ENCODE data around the gene FBXL4.

Gene FBXL4

DNA sequence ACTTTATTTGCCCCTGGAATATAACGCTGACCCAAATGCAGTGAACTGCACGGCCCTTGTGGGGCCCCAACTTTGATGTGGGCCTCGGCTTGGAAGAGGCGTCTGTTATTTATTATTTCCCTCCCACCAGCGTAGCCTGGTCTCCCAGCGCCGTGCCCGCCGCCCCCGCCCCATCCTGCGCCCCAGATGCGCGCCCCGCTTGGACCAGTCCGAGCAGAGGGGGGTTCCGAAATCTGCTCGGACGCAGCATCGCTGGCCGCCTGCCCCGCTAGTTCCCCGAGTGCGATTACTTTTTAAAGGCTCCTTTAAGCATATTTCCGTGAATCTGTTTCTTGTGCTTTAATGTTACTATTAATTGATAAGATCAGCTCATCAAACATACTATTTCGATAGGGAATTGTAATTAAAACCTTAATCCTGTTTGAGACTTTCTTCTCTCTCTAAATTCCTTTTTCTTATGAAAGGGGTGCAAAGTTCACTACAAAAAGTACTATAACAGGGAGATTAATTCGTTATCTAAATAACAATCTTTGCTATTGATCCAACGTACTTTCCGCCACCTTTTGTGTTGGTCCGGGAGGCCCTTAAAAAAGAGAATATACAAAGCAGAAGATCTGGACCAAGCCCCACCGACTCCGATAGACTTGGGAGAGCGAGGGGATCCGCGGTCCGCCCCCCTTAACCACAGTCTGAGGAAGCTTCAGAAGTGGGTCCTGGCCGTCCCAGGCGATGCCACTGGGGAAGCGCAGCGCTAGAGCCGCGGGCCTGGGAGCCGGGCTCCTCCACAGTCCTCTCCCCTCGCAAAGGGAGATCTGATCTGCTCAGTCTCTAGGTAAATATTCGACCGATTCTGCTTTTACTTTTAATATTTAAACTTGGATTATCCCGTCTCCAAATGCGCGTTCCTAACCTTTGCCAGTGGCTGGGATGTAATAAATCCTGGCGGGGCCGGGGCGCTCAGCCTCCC, 103.2 kb downstream of the FBXL4 start:
- no peak for DNase-seq
- no peaks in the 10 kb centered on the region for H3K9me3 ChIP-seq (ENCODE audit: severe bottlenecking)
- H3K4me3 ChIP-seq (ENCODE audit: low read depth, low read length): peak overlapping the region; percentile 53
- TF ChIP-seq, protein P1, sequence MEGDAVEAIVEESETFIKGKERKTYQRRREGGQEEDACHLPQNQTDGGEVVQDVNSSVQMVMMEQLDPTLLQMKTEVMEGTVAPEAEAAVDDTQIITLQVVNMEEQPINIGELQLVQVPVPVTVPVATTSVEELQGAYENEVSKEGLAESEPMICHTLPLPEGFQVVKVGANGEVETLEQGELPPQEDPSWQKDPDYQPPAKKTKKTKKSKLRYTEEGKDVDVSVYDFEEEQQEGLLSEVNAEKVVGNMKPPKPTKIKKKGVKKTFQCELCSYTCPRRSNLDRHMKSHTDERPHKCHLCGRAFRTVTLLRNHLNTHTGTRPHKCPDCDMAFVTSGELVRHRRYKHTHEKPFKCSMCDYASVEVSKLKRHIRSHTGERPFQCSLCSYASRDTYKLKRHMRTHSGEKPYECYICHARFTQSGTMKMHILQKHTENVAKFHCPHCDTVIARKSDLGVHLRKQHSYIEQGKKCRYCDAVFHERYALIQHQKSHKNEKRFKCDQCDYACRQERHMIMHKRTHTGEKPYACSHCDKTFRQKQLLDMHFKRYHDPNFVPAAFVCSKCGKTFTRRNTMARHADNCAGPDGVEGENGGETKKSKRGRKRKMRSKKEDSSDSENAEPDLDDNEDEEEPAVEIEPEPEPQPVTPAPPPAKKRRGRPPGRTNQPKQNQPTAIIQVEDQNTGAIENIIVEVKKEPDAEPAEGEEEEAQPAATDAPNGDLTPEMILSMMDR (IDR thresholded peaks at IDR 0.05; ENCODE audit: low read depth, low read length): no peak
- H3K27ac ChIP-seq: no peak overlapping the region
- H3K27me3 ChIP-seq (ENCODE audit: insufficient read depth, low read depth, severe bottlenecking): peaks cover 6% of the 10 kb centered on the region
- H3K36me3 ChIP-seq: no peaks in the 10 kb centered on the region

DNA sequence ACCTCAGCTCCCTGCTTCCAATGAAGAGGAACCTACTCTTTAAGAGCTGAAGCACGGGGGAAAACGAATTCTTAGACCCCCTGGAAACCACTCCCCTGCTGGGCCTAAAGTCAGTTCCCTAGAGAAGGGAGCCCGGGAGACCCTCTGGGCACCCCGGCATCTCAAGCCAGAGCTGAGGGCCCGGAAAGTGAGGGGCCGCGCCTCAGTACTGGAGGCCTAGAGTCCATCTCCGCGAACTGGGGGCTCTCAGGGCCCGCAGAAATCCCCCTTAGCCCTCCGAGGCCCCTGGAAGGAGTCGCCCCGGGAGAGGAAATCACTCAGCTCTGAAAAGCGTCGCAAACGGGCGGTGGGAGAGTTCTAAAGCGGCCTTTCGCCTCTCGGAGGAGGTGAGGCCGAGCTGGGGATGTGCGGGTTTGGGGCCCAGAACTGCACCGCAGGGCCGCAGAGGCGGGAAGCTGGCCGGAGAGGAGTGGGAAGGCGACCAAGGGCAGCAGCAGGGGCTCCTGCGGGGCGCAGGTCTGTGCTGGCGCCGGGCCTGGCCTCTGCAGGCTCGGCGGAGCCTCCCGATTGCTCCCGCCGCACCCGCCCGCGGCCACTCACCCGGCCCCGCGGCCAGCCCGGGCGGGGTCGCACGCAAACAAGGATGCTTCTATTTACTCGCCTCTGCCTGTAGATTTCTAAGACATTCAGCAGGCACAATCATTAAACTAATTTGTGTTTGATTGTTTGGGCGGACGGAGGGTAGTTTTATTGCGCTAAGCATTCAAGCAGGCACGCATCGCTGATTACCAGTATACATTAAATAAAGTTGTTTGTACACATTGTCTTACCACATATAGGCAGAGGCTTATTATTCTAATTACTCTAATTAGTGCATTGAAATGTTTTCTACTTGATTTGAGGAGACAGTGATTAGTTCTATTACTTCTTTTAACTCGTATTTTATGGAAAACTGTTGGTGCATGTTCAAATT, 104.2 kb downstream of the FBXL4 start:
- TF ChIP-seq, protein P1 (IDR thresholded peaks at IDR 0.05; ENCODE audit: low read depth, low read length): no peak
- DNase-seq: no peak
- Histone ChIP-seq H3K36me3 (no peaks in the 10 kb centered on the region), H3K27ac (no peak overlapping the region), H3K9me3 (ENCODE audit: severe bottlenecking) (no peaks in the 10 kb centered on the region), H3K27me3 (ENCODE audit: insufficient read depth, low read depth, severe bottlenecking) (peaks cover 6% of the 10 kb centered on the region), H3K4me3 (ENCODE audit: low read depth, low read length) (no peak overlapping the region)

DNA sequence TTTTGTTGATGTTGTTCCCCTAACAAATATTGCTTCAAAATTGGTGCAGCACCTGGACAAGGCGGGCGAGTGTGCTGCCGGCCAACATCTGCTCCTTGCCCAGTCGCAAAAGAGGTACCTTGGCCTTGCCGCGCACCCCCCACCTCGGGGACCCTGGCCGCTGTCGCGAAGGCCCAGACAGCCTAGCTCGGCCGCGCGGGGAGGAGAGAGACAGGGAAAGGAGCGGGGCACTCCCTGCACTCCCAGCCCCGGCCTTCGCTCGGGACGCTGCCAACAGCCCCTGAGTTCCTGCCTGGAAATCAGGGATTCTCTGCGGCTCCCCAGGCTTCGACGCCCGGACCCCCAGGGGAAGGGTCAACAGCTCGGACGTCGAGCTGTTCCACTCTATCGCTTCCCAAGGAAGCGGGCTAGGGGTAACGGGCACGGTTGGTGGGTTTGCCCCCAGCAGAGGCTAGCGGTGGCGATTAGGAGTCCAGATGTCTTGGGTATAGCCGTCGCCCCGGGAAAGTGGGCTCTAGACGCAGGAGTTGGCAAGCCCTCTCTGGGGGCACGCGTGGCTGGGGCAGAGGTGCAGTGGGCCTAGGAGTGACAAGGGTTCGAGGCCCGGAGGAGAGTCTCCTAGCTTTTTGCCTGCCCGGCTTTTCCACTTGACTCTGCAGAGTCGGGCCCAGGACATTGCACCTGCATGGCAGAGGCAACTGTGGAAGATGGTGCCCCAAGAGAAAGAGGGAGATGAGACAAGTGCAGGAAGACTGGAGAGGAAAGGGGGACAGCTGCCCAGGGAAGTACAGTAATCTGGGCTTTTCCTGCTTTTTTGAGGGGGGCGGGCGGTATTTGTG, 105.2 kb downstream of the FBXL4 start:
- no peak for DNase-seq
- Histone ChIP-seq H3K9me3 (ENCODE audit: severe bottlenecking) (no peaks in the 10 kb centered on the region), H3K27ac (no peak overlapping the region), H3K36me3 (no peaks in the 10 kb centered on the region), H3K4me3 (ENCODE audit: low read depth, low read length) (no peak overlapping the region), H3K27me3 (ENCODE audit: insufficient read depth, low read depth, severe bottlenecking) (peaks cover 6% of the 10 kb centered on the region)
- TF ChIP-seq, protein P1 (IDR thresholded peaks at IDR 0.05; ENCODE audit: low read depth, low read length): no peak

DNA sequence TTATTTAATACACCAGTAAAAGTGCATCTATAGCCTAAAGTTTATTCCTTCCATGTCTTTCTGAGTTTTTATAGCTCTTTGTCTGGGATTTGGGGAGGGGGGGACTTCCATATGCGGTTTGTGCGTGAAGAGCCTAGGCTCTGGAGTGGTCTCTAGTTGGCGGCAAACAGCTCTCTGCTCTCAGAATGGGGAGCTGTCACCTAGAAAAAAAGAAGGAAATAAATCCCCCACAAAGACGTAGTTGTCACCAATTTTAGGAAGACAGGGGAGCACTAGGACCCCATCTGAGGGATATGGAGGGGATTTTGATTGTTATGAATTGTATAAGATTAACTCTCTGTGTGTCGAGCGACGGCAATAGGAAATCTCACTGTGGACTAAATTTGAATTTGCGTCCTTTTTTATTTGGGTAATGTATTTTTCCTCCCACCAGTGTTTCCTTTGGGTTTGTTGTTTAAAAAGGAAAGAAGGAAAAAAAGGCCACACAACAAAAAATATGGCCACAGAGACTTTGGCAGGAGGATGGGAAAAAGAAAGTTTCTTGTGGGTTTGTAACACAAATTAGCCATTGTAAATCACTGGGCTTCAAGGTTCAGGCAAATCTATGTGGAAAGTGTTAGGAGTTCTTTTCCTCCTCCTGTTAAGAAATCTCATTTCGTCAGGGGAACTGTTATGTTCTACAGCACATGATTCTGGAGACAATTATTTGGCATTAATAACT, 106.0 kb downstream of the FBXL4 start:
- Histone ChIP-seq H3K27ac (no peak overlapping the region), H3K27me3 (ENCODE audit: insufficient read depth, low read depth, severe bottlenecking) (peaks cover 10% of the 10 kb centered on the region), H3K9me3 (ENCODE audit: severe bottlenecking) (no peaks in the 10 kb centered on the region), H3K36me3 (no peaks in the 10 kb centered on the region), H3K4me3 (ENCODE audit: low read depth, low read length) (no peak overlapping the region)
- no peak for DNase-seq
- TF ChIP-seq, protein P1 (IDR thresholded peaks at IDR 0.05; ENCODE audit: low read depth, low read length): no peak
